ENCODE data around the gene ST7.

The ST7 gene

DNA sequence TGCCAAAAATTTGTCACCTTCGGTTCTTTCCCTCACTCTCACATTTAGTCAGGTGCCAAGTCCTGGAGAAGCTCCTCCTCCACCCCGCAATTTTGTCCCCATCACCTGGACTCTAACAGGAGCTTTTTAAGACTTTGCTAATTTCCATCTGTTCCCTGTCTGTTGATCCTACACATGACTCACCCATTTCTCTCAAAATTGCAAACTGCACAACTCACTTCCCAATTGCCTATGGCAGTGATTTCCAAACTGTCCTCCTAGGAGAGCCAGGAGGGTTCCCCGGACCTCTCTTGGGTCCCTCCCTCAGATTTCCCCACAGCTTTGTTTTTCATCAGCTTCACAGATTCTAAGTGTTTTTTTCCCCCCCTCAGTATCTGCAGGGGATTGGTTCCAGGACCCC lies 249.2 kb downstream of the ST7 start:
- no peak for DNase-seq

GRCh38 chr7:117203205-117203604 lies 249.9 kb downstream of the ST7 start:
- DNase-seq = no peak

DNA sequence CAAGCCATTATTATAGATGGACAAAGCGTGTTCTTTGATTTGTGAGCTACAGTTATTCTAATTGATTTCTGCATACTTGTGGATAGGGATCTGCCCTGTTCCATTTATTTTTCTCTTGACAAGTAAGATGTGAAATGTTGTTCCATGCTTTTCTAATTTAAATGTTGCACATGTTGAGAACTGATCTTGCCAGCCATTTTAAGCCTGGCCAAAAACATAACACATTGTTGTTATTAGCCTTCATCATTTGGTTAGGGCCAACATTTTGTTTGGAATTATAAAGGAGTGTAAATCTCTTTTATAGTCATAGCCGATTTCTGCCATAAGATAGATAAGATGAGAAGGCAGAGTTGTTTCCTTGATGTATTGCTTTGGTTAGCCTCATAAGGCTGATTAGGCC lies 252.6 kb downstream of the ST7 start:
- DNase-seq = no peak

DNA sequence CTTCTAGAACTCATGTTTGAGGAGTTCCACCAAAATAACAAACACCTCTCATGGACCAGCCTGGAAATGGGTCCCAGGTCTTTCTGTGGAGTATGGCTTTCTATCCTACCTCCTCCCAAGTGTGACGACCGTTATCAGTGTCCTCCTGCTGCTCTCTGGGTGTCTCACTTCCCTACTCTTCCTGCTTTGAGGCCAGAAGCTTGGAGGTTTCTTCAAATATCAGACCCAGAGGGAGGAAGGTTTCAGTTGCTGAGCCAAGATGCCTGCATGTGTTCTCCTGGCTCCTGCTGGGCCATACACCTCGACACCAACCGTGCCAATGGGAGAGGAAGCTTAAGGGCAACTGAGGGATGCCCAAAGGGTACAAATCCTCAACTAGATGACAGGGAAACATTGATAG lies 255.0 kb downstream of the ST7 start:
- DNase-seq = no peak

DNA sequence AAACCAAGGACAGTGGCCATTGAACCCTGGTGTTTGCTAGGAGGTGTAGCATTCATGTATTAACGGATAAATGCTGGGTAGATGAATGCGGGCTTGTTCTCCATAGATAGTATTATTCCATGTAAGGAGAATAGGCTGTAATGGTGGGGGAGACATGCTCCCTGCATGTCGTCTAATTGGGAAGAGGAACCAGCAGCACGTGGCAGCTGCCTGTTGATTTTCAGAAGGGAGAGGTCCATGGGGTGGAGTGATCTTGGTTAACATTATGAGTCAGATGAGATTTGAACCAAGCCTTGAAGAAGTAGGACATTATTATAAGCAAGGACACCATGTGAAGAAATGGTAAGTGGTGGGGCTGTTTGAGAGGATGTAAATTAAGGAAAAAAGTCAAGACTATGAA lies 257.1 kb downstream of the ST7 start:
- DNase-seq = no peak

DNA sequence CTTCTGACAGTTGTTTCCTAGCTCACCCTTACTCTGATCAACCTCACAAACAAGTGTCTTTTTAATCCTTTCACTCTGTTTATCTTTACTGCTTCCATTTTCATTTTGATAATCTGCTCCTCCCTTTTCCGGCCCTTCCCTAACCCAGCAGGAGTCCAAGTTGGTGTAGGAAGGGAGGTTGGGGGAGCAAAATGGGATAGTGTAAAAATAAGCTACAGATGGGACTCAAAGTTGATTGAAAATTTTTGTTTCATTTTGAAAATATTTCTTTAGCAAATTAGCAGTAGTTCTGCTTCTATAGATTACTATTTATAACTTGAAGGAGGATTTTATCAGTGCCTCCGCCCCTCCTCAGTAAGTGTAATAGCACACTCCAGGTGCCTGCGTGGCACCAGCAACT lies 257.6 kb downstream of the ST7 start:
- no peak for DNase-seq

- DNase-seq = no peak
Observed at GRCh38 chr7:117211614-117212013, 258.3 kb downstream of the ST7 start.

DNA sequence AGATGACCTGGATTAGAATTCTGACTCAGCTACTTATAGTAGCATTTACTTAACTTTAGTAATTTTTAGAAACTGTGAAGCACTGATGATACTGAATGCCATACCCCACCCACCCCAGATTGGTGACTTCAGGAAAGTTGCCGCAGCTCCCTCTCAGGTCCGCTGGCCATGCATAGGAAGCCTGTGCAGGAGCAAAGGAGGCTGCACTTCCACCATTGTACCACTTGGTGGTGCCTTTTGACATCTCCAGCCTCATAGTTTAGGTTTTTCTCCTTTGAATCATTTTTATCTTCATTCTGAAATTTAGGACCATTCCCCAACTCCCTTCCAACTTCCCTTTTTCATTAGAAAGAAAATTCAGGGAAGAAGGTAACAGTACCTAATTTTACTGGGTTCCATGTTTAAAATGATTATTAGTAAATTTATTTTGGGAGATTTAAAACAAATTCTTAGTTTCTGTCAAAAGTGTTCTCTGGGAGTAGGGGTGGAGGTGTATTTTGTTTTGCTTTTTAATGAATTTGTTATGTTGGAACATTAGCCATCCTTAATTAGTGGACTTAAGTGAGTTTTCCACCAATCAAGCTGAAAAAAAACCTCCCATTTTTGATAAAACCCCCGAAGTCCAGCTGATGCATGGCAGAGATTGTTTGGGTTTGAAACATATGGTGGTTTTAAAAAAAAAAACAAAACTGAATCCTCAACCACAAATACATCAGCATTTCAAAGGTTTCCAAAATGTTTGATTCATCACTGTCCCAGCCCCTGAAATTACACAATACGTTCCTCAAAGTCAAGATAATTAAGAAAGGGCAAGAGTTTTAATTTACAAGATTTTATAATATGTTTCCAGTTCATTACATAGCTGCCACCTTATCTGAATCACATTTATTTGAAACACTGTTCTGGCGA lies 259.9 kb downstream of the ST7 start:
- peak; percentile 48 to 60 for DNase-seq

DNA sequence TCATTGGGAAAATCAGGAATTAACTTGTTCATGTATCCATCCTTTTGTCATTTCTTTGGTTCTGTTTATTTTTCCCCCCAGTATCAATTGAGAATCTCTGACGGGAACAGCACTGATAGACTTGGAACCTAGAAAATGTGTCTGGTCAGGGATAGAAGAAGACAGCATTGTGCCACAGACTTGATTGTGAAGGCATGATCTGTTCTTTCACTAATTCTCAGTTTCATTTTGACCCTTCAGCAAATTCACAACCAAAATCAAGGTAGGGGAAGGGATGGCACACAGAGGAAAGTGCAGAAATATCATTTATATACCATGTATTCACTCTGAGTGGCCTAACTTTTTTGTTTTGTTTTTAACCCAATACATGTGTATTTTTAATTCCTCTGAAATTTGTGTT lies 262.7 kb downstream of the ST7 start:
- no peak for DNase-seq

DNA sequence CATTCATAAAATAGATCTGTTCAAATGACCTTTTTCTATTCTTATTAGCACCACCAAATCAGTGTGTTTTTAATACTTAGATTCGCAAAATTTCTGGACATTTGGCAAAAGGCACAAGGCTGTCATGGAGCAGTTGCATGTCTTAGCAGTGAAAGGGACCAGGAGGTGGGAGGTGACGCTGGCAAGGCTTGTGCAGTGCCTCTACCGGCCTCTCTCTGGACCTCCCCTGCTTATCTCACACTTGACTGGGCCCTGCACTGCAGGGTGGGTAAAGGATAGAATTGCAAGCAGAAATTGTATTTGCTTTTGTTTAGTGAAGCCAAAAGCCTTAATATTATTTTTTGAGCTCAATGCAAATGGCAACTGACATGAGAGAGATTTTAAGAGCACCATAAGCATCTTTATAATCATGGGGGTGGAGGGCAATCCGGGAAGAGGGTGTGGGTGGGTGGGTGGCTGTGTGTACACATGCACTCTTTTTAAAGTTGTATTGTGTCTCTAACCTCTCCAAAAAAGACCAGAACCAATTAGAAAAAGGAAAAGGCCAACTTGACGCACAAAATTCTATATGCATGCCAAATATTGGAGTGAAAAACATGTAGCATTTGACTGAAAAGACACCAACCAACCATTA lies 263.3 kb downstream of the ST7 start:
- DNase-seq = no peak

- no peak for DNase-seq
Observed at GRCh38 chr7:117217106-117218035, 264.1 kb downstream of the ST7 start.

DNA sequence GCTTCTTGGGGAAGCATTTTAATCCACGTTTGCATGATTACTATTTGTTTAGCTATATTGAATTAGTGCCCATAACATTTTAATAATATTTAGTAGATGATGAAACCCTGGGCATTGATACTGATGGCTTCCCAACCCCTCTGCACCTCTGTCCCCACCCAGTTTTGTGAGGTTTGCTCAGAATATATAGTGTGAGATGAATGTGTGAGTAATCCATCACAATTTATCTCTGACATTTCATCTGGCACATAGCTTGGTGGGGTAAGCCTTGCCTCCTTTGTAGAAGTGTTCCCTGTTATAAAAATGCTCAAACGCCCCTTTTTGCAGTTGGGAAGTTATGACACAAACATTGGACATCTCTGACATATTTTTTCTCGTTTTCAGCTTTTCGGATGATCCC lies 265.4 kb downstream of the ST7 start:
- DNase-seq = no peak

DNA sequence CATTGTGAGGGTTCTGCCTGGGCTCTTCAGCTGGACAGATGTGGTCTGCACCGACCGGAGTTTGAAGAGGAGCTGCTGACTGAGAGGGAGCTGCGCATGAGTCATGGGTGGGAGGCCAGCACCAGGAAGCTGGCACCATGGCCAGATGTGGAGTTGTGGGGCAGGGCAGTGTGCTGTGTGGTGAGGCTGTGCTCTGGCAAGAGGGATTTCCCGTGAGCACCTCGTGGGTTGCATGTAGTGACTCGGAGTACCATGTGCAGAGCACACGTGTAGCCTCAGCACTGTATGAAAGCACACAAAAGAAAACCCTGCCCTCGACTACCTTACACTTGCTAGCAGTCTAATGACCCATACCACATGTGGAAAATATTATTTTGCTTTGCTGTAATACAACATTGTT lies 266.2 kb downstream of the ST7 start:
- no peak for DNase-seq

DNA sequence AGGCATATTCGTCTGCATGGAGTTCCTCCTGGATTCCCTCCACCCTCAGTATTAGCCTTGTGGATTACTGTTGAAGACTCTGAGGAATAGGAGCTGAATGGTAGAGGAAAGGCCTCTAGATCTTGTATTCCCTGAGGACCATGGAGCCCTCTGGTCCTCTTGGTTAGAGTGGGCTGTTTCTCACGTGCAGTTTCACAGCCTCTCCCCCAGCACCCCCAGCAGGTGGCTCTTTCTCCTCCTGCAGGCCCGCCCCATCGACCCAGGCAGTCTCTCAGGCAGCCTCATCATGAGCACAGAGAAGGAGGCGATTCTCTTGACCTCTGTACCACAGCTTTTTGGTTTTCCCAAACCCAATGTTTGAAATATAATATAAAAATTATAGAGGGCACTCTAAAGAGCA lies 267.5 kb downstream of the ST7 start:
- DNase-seq = no peak

- no peak for DNase-seq
Observed at GRCh38 chr7:117225536-117225935, 272.2 kb downstream of the ST7 start.

DNA sequence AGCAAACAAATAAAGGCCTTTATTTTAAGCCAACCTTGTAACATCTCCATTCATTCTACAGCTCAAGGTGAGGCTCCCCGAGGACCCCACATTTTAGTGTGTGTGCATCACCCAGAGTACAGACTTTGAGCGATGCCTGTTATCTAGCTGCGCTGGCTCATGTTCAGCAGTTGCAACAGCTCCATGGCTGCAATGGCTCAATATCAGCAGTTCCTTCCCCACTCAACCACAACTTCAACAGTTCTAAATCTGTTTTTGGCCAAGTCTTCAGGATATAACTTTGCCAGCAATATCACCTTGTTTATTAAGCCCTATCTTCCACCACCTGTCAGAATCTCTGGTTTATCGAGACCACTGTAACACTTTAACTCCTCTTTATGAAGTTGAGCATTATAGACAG lies 273.8 kb downstream of the ST7 start:
- DNase-seq = no peak

DNA sequence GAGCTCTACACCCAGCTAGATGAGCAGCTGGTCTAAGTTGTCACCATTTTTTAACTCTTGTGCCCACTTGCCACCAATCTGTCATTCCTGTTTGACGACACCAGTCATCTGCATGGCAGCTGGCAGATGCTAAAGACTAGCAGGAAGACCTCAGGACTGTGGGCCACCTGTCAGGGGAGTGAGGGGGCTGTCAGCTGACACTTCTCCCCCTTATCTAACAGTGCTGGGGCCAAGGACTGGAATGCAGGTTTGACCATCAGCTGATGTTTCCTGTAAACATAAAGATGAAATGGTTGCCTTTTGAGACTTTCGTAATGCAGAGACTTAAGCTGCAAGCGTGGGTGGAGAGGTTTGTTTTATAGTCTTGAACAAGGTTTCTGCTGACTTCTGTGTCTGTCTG lies 276.0 kb downstream of the ST7 start:
- no peak for DNase-seq

DNA sequence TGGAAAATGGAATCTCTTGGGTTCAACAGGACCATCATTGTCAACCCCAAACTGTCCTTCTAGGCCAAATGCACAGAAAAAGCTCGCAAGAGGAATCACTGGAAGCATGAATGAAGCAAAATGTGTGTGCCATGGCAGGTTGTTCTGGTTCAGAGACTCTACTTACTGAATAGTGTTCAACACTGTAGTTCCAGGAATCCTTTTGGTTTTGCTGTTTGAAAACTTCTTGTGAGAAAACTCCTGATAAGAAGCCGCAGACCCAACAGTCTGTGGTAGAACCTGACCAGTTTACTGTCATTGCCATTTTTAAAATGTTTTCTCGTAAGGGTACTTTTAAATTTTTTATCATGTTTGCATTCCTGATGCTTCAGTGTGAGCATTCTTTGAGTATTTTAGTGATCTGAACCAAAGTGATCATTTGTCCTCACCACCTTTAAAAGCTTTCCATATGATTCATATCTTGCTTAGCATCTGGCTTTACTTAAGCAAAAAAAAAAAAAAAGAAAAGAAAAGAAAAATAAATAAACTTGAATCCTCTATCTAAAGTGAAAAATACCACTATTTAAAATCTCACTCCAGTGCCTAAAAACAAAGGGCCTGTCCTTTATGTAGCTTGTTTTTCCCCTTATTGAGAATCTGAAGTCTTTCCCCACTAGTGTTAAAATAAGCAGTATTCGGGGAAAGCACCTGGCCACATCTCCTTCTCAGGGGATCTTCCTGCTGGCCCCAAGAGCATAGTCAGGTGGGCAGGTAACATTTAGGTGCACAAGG lies 277.2 kb downstream of the ST7 start:
- no peak for DNase-seq

DNA sequence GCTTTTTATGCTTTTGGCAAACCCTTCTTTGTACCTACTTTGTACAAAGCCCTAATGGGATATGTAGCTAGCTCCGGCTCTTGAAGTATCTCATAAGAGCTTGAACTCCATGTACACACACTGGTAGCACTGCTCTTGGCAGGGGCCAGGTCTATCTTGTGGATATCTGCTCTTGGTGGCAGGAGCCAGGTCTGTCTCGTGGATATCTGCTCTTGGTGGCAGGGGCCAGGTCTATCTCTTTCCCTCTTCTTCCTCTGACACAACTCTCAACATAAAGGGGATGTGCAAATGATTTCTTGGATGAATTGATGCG lies 277.7 kb downstream of the ST7 start:
- DNase-seq = no peak

DNA sequence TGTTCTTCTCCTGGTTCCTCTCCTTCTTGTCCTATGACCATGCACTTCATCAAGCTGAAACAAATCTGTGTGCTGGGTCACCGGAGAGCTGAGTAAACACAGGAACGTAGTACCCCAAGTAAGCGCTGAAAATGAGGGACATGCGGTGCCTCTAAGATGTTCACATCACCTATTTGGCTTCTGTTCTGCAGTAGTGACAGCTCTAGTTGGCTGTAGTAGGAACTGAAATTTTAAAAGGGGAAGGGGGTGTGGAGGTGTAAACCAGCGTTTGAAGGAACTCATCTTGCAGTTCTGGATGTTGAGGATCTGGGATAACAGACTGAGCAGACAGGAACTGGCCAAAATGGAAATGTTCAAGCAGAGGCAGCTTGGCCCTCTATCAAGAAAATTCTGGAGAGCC lies 284.3 kb downstream of the ST7 start:
- no peak for DNase-seq

GRCh38 chr7:117238472-117238871 lies 285.2 kb downstream of the ST7 start:
- no peak for DNase-seq

DNA sequence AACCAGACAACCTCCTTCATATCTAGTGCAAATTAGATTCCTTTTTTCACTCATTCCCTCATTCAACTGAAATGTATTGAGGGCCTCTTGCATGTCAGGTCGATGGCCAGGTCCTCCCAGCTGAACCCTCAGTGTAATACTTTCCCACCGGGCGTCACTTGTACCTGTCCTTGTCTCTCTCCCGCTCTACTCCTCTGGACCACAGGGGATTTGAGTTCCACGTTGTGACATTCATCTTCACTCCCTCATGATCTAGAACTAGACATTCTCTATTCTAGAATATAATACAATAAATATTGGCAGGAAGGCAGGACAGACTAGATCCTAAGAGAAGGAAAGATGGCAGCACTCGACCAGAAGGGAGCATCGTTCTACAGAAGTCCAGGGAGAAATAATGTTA lies 285.6 kb downstream of the ST7 start:
- no peak for DNase-seq

DNA sequence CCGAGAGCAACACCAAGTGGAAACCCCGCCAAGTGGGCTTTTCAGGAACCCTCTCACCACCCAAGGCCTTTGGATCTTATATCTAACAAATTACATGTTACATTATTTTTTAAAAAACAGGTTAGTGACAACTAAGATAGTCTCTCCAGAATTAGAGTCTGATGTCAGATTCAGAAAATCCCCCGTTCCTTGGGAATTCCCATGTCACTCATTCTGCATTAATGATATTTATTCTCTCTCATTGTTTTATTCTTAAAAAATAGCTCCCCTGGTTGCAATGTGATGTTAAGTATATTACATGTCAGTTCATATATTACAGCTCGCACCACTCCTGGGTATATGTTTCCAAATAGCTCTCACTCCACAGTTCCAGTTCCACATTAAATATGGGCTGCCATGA lies 287.8 kb downstream of the ST7 start:
- no peak for DNase-seq

Data from activated CD4-positive, alpha-beta T cell treated with anti-CD3 and anti-CD28 coated beads, Interleukin-2, amount 50 U/mL, for 48 hours (primary cell).